Trophoblast cell (in vitro differentiated cells and primary cell): Measurements from ENCODE around the gene NHP2.

ENCODE experiments used
- DNase-seq, 2 donors: peaks; one replicate each; pipeline ENCODE4 v3.0.0-alpha.2; 2016
- H2AFZ ChIP-seq: 2 replicates; pipeline ENCODE4 v1.6.1; 2013; ENCODE audit warnings: low read length, moderate library complexity, mild to moderate bottlenecking; ENCODE audit not compliant: insufficient read depth, poor library complexity
- H2AK5ac ChIP-seq: 2 replicates; pipeline ENCODE4 v1.6.1; 2013; ENCODE audit warnings: mild to moderate bottlenecking, low read length
- H2BK120ac ChIP-seq: 2 replicates; pipeline ENCODE4 v1.6.1; 2013; ENCODE audit warnings: low read length, mild to moderate bottlenecking, moderate library complexity; ENCODE audit not compliant: insufficient read depth, poor library complexity
- H2BK12ac ChIP-seq: 2 replicates; pipeline ENCODE4 v1.6.1; 2013; ENCODE audit warnings: mild to moderate bottlenecking, low read length, moderate library complexity
- H2BK5ac ChIP-seq: 2 replicates; pipeline ENCODE4 v1.6.1; 2013; ENCODE audit warnings: low read length, low read depth, moderate library complexity, mild to moderate bottlenecking; ENCODE audit not compliant: poor library complexity
- H3K14ac ChIP-seq: 2 replicates; pipeline ENCODE4 v1.6.1; 2013; ENCODE audit warnings: mild to moderate bottlenecking, low read length
- H3K18ac ChIP-seq: 2 replicates; pipeline ENCODE4 v1.6.1; 2013; ENCODE audit warnings: mild to moderate bottlenecking, low read length
- H3K23ac ChIP-seq: 2 replicates; pipeline ENCODE4 v1.6.1; 2013; ENCODE audit warnings: low read length
- H3K27ac ChIP-seq: 2 replicates; pipeline ENCODE4 v1.5.1; 2013; ENCODE audit warnings: low read depth, mild to moderate bottlenecking, inconsistent platforms, low read length, moderate library complexity
- H3K27me3 ChIP-seq: 2 replicates; pipeline ENCODE4 v1.6.1; 2013; ENCODE audit warnings: inconsistent platforms, mild to moderate bottlenecking, low read length, moderate library complexity; ENCODE audit not compliant: insufficient read depth
- H3K36me3 ChIP-seq, 2 experiments: 1 replicate in 1 of 2; 2 replicates in 1 of 2; pipeline ENCODE4 v1.6.1; 2013; ENCODE audit warnings: low read length in 2 of 2, mild to moderate bottlenecking in 2 of 2, moderate library complexity in 1 of 2; ENCODE audit not compliant: insufficient read depth in 2 of 2, control insufficient read depth in 1 of 2
- H3K4ac ChIP-seq: 2 replicates; pipeline ENCODE4 v1.6.1; 2013; ENCODE audit warnings: low read depth, mild to moderate bottlenecking, low read length, moderate library complexity
- H3K4me1 ChIP-seq, 2 experiments: 1 replicate in 1 of 2; 2 replicates in 1 of 2; pipeline ENCODE4 v1.6.1; 2013; ENCODE audit warnings: low read length in 2 of 2, mild to moderate bottlenecking in 2 of 2, moderate library complexity in 1 of 2; ENCODE audit not compliant: insufficient read depth in 2 of 2, control insufficient read depth in 1 of 2
- H3K4me2 ChIP-seq: 2 replicates; pipeline ENCODE4 v1.6.1; 2013; ENCODE audit warnings: inconsistent platforms, mild to moderate bottlenecking, low read length, moderate library complexity
- H3K4me3 ChIP-seq: 2 replicates; pipeline ENCODE4 v1.5.1; 2013; ENCODE audit warnings: mild to moderate bottlenecking, low read depth, low read length, inconsistent platforms
- H3K79me1 ChIP-seq: one replicate; pipeline ENCODE4 v1.6.1; 2013; ENCODE audit warnings: low read length
- H3K79me2 ChIP-seq: 2 replicates; pipeline ENCODE4 v1.6.1; 2013; ENCODE audit warnings: low read length, mild to moderate bottlenecking; ENCODE audit not compliant: control insufficient read depth, insufficient read depth, poor library complexity
- H3K9ac ChIP-seq: 2 replicates; pipeline ENCODE4 v1.6.1; 2013; ENCODE audit warnings: mild to moderate bottlenecking, low read length
- H3K9me3 ChIP-seq: 2 replicates; pipeline ENCODE4 v1.6.1; 2013; ENCODE audit warnings: low read depth, mild to moderate bottlenecking, control low read depth, inconsistent platforms, low read length; ENCODE audit not compliant: insufficient read depth
- H4K12ac ChIP-seq: 2 replicates; pipeline ENCODE4 v1.6.1; 2013; ENCODE audit warnings: low read depth, mild to moderate bottlenecking, low read length, moderate library complexity
- H4K8ac ChIP-seq: 2 replicates; pipeline ENCODE4 v1.6.1; 2013; ENCODE audit warnings: low read depth, mild to moderate bottlenecking, low read length, moderate library complexity
- H4K91ac ChIP-seq: one replicate; pipeline ENCODE4 v1.6.1; 2013; ENCODE audit warnings: low read depth, mild to moderate bottlenecking, low read length, moderate library complexity
- WGBS: extraction: QIAGEN DNeasy Blood & Tissue Kit; methylation state at CpG from one replicate; pipeline ENCODE4 v1.1.7; 2013; ENCODE audit warnings: missing lambda C conversion rate; ENCODE audit not compliant: insufficient read length, insufficient coverage; ENCODE audit errors: extremely low coverage; 5-methylcytosine and 5-hydroxymethylcytosine counted together

The NHP2 gene

GRCh38 chr5:178122346-178122745 is 31.3 kb downstream of the NHP2 start:
- DNase-seq: no peak
- Histone ChIP-seq H2AK5ac (no peak overlapping the region), H3K4me3 (no peak overlapping the region), H4K8ac (no peak overlapping the region), H3K4me2 (no peak overlapping the region), H3K18ac (no peak overlapping the region), H3K27ac (no peak overlapping the region), H3K79me1 (peaks cover 6% of the 10 kb centered on the region), H3K9me3 (no peaks in the 10 kb centered on the region), H3K4ac (no peak overlapping the region), H2BK120ac (no peak overlapping the region), H3K14ac (no peak overlapping the region), H2BK5ac (no peak overlapping the region), H2AFZ (no peak overlapping the region), H4K91ac (no peak overlapping the region), H2BK12ac (no peak overlapping the region), H3K79me2 (no peaks in the 10 kb centered on the region), H3K27me3 (no peaks in the 10 kb centered on the region), H3K23ac (no peak overlapping the region), H3K4me1 (peaks cover 20 to 24% of the 10 kb centered on the region in 2 experiments), H4K12ac (no peak overlapping the region), H3K9ac (no peak overlapping the region), H3K36me3 (peaks cover 18 to 19% of the 10 kb centered on the region in 2 experiments)
- no CpG with 5 or more reads among the region's 5 CpGs for WGBS

GRCh38 chr5:178121391-178122276 is 32.1 kb downstream of the NHP2 start:
- no peak overlapping the region for H2BK12ac ChIP-seq
- H4K12ac ChIP-seq: no peak overlapping the region
- DNase-seq: no peak
- no peak overlapping the region for H3K18ac ChIP-seq
- H3K36me3 ChIP-seq: peaks cover 18 to 19% of the 10 kb centered on the region in 2 experiments
- H3K4me1 ChIP-seq: peaks cover 16 to 24% of the 10 kb centered on the region in 2 experiments
- no peak overlapping the region for H2AK5ac ChIP-seq
- H3K4me3 ChIP-seq: no peak overlapping the region
- H3K9ac ChIP-seq: no peak overlapping the region
- no peak overlapping the region for H4K91ac ChIP-seq
- no peak overlapping the region for H2BK120ac ChIP-seq
- H3K9me3 ChIP-seq: no peaks in the 10 kb centered on the region
- H2BK5ac ChIP-seq: no peak overlapping the region
- no peak overlapping the region for H3K23ac ChIP-seq
- no peaks in the 10 kb centered on the region for H3K79me2 ChIP-seq
- no CpG with 5 or more reads among the region's 38 CpGs for WGBS
- H4K8ac ChIP-seq: no peak overlapping the region
- no peak overlapping the region for H3K27ac ChIP-seq
- no peak overlapping the region for H2AFZ ChIP-seq
- H3K27me3 ChIP-seq: no peaks in the 10 kb centered on the region
- H3K4me2 ChIP-seq: no peak overlapping the region
- no peak overlapping the region for H3K14ac ChIP-seq
- no peak overlapping the region for H3K4ac ChIP-seq
- peaks cover 4% of the 10 kb centered on the region for H3K79me1 ChIP-seq

- no peaks in the 10 kb centered on the region for H3K79me2 ChIP-seq
- no peak overlapping the region for H4K12ac ChIP-seq
- peaks cover 18 to 19% of the 10 kb centered on the region in 2 experiments for H3K36me3 ChIP-seq
Observed at GRCh38 chr5:178120607-178121357, 32.9 kb downstream of the NHP2 start.

GRCh38 chr5:178119915-178120606 is 33.6 kb downstream of the NHP2 start:
- Histone ChIP-seq H3K9me3 (peaks cover 2% of the 10 kb centered on the region), H3K27me3 (no peaks in the 10 kb centered on the region), H4K12ac (no peak overlapping the region), H4K91ac (no peak overlapping the region), H3K4me3 (no peak overlapping the region), H4K8ac (no peak overlapping the region), H2BK5ac (no peak overlapping the region), H2AK5ac (no peak overlapping the region), H2BK12ac (no peak overlapping the region), H3K18ac (no peak overlapping the region), H3K23ac (no peak overlapping the region), H2AFZ (no peak overlapping the region), H3K4me1 (peaks cover 30 to 35% of the 10 kb centered on the region in 2 experiments), H3K79me2 (no peaks in the 10 kb centered on the region), H2BK120ac (no peak overlapping the region), H3K79me1 (peaks cover 4% of the 10 kb centered on the region), H3K27ac (no peak overlapping the region), H3K36me3 (peaks cover 18 to 19% of the 10 kb centered on the region in 2 experiments), H3K14ac (no peak overlapping the region), H3K4me2 (no peak overlapping the region), H3K9ac (no peak overlapping the region), H3K4ac (no peak overlapping the region)
- WGBS: no CpG with 5 or more reads among the region's 27 CpGs
- no peak for DNase-seq

More at GRCh38 chr5:178120607-178121357, 32.9 kb downstream of the NHP2 start:
- H3K14ac ChIP-seq: no peak overlapping the region
- no peak overlapping the region for H3K4me3 ChIP-seq
- H3K9me3 ChIP-seq: peaks cover 2% of the 10 kb centered on the region
- H2AFZ ChIP-seq: no peak overlapping the region
- no peak overlapping the region for H2AK5ac ChIP-seq
- no peak overlapping the region for H3K9ac ChIP-seq
- H2BK120ac ChIP-seq: no peak overlapping the region
- DNase-seq: no peak
- no peak overlapping the region for H3K4ac ChIP-seq
- no CpG with 5 or more reads among the region's 29 CpGs for WGBS
- no peak overlapping the region for H2BK12ac ChIP-seq
- H2BK5ac ChIP-seq: no peak overlapping the region
- no peak overlapping the region for H3K18ac ChIP-seq
- no peak overlapping the region for H4K91ac ChIP-seq
- H3K4me2 ChIP-seq: no peak overlapping the region
- no peak overlapping the region for H3K23ac ChIP-seq
- H3K4me1 ChIP-seq: peaks cover 24 to 28% of the 10 kb centered on the region in 2 experiments
- H4K8ac ChIP-seq: no peak overlapping the region
- peaks cover 4% of the 10 kb centered on the region for H3K79me1 ChIP-seq
- no peak overlapping the region for H3K27ac ChIP-seq
- H3K27me3 ChIP-seq: no peaks in the 10 kb centered on the region
